ENCODE results near the gene SVIL. TPM values are rescaled to one million over a fixed set of nuclear protein-coding genes. Genes with fewer than 3 reads are reported as not detected.

The SVIL gene
- total RNA-seq, 1 donor from 2014 or later = 118 TPM

GRCh38 chr10:29535778-29536453 is 98.9 kb downstream of the SVIL start:
- Histone ChIP-seq H3K36me3 (peaks cover 31% of the 10 kb centered on the region), H3K9me3 (no peaks in the 10 kb centered on the region), H3K4me3 (peak overlapping the region; percentile 29), H3K27me3 (ENCODE audit: low read depth) (no peaks in the 10 kb centered on the region), H3K27ac (peak overlapping the region; percentile 56), H3K4me1 (peaks cover 29% of the 10 kb centered on the region)
- DNase-seq (peak; percentile 72), ATAC-seq (peak; percentile 83 to 87)
- TF ChIP-seq CTCF (IDR thresholded peaks at IDR 0.05) = no peak
- intact Hi-C loops (cut with DNase I) = no loop called here

DNA sequence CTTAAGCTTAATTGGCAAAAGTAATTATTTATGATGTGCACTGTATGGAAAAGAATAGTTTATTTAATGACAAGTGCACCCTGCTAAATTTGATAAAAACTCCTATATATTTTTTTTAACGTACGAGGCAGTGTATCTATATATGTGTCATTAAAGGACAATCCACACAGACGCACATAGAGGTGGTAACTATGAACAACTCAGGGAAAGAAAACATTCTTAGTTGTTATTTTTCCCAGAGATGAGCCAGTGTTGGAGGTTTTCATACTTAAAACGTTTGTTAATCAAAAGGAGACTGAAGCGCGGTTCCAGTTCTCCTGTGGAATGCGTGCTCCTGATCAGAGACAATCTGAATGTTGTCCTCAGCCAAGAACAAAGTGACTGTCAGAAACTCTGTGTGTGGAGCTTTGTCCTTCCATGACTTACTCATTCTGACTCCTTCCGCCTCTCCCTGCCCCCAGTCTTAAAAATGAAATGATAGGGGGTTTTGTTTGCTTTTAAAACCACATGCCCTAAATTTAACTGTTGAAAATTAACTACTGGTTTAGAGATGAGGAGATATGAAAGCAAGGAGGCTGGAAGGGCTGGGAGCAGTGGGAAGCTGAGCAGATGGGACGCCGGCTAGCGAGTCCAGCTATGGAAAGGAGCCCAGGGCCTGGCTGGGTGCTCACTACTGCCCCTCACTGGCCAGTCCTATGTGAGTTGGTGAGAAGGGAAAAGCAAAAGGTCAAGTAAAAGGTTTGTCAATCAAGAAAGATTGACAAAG is 99.6 kb downstream of the SVIL start:
- Histone ChIP-seq H3K4me1 (peaks cover 29% of the 10 kb centered on the region), H3K4me3 (peak overlapping the region; percentile 29), H3K9me3 (no peaks in the 10 kb centered on the region), H3K27me3 (ENCODE audit: low read depth) (no peaks in the 10 kb centered on the region), H3K36me3 (peaks cover 28% of the 10 kb centered on the region), H3K27ac (peak overlapping the region; percentile 56)
- peak; percentile 53 for DNase-seq
- peak; percentile 44 for TF ChIP-seq CTCF (IDR thresholded peaks at IDR 0.05)
- ATAC-seq = peak; percentile 68 to 80
- intact Hi-C loops (cut with DNase I) = no loop called here

DNA sequence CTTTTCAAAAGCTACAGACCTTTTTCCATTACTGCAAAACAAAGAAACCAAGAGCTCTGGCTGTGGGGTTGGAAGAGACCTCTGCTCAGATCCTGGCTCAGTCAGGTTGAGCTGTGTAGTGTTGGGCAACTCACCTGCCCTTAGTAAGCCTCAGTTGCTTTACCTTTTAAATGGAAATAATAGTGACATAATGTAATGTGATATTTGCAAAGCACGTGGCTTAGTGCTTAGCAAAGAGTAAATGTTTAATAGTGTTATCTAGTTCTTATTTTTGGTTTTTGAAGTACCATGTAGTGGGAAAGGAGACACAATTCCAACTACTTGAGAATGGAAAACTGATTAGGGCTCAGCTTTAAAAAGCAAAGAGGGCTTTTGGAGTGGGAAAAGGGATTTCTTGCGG is 100.2 kb downstream of the SVIL start:
- DNase-seq (no peak), ATAC-seq (peak in 1 of 2 donors; percentile 55)
- TF ChIP-seq CTCF (IDR thresholded peaks at IDR 0.05) = no peak
- no peaks in the 10 kb centered on the region for H3K27me3 ChIP-seq (ENCODE audit: low read depth)
- H3K27ac ChIP-seq = peak overlapping the region; percentile 56
- H3K9me3 ChIP-seq = no peaks in the 10 kb centered on the region
- H3K36me3 ChIP-seq = peaks cover 34% of the 10 kb centered on the region
- peaks cover 29% of the 10 kb centered on the region for H3K4me1 ChIP-seq
- intact Hi-C loops (cut with DNase I) = no loop called here
- no peak overlapping the region for H3K4me3 ChIP-seq

DNA sequence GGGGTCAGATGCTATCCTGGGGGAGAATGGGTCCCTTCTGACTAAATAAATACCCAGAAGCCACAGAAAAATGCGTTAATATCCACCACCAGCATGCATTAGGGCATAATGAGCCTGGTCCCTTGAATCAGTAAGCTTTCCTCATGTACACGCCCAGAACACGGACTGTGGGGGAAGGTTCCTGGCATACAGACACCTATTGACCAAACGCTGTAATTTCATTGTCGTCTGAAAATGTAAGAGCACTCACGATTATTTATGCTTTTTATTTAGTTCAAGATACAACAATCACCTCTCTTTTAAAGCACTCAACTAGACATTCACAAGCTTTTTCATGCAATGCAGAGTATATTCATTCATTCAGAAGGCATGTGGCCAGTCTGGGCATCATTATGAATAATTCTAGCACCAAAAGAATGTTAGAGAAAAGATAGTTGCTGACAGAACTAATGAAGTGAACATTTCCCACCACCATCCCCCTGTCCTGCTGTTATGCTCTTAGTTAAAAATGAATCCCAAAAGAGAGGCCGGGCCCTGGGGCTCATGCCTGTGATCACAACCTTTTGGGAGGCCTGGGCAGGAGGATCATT is 101.0 kb downstream of the SVIL start:
- no peak for DNase-seq
- intact Hi-C loops (cut with DNase I) = no loop called here
- H3K4me1 ChIP-seq = peaks cover 29% of the 10 kb centered on the region
- H3K9me3 ChIP-seq = no peaks in the 10 kb centered on the region
- H3K4me3 ChIP-seq = no peak overlapping the region
- H3K36me3 ChIP-seq = peaks cover 33% of the 10 kb centered on the region
- H3K27me3 ChIP-seq (ENCODE audit: low read depth) = no peaks in the 10 kb centered on the region
- ATAC-seq = no peak
- H3K27ac ChIP-seq = no peak overlapping the region
- no peak for TF ChIP-seq CTCF (IDR thresholded peaks at IDR 0.05)

DNA sequence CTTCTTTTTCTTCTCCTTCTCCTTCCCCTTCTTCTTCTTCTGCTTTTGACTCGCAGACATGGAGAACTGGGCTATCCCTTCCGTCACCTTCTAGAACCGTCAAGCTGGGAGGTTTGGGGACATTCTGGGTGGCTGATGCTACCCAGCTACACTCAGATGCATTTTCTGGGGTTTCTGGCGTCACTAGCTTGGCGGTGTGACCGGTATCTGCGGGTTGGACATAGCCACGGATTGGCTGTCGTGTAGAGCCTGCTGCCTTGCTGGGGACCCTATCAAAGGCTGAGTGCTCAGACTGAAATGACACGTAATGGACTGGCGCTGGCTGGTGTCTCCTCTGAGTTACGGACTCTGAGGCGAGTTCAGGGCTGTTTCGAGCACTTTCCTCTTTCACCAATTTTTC is 101.7 kb downstream of the SVIL start:
- no peak for DNase-seq
- no peak for ATAC-seq
- peaks cover 34% of the 10 kb centered on the region for H3K36me3 ChIP-seq

More for the DNA sequence above, 101.7 kb downstream of the SVIL start:
- Histone ChIP-seq H3K9me3 (no peaks in the 10 kb centered on the region), H3K27ac (no peak overlapping the region), H3K27me3 (ENCODE audit: low read depth) (no peaks in the 10 kb centered on the region), H3K4me3 (no peak overlapping the region), H3K4me1 (peaks cover 29% of the 10 kb centered on the region)
- no peak for TF ChIP-seq CTCF (IDR thresholded peaks at IDR 0.05)
- intact Hi-C loops (cut with DNase I) = no loop called here

All from lower lobe of right lung (tissue), 2 donors.